Neural cell (in vitro differentiated cells): ENCODE results near the gene NELFA. TPM values are rescaled to one million over a fixed set of nuclear protein-coding genes. Genes with fewer than 3 reads are reported as not detected.
"Not testable (repeated sequence)": the region's sequence is repeated elsewhere in the genome, so short reads cannot be mapped to it uniquely, and the experiment has no call there.

Experiments used
- H2AFZ ChIP-seq: fragments of 200-600, 300-800 bp; sonication (generic), shearing (Covaris generic); 2 replicates; pipeline ENCODE4 v1.6.0; 2014; ENCODE audit warnings: low read depth, mild to moderate bottlenecking, antibody characterized with exemption, low read length, moderate library complexity
- H3F3A ChIP-seq: fragments of 200-600 bp; shearing (Covaris generic); 2 replicates; pipeline ENCODE4 v1.6.1; 2016; ENCODE audit warnings: mild to moderate bottlenecking, moderate library complexity, mixed read lengths, antibody characterized with exemption, low read length; ENCODE audit not compliant: insufficient read depth, poor library complexity, severe bottlenecking
- H3K27ac ChIP-seq: fragments of 200-600, 300-800 bp; sonication (generic), shearing (Covaris generic); 2 replicates; pipeline ENCODE4 v1.5.1; 2014; ENCODE audit warnings: mild to moderate bottlenecking, low read length, moderate library complexity
- H3K27me3 ChIP-seq: fragments of 300-800, 200-600 bp; sonication (generic), shearing (Covaris generic); 2 replicates; pipeline ENCODE4 v1.6.0; 2014; ENCODE audit warnings: mild to moderate bottlenecking, low read depth, low read length, moderate library complexity; ENCODE audit not compliant: insufficient read depth
- H3K36me3 ChIP-seq: fragments of 300-800, 200-600 bp; sonication (generic), shearing (Covaris generic); 2 replicates; pipeline ENCODE4 v1.5.1; 2014; ENCODE audit warnings: mild to moderate bottlenecking, antibody characterized with exemption, low read length, moderate library complexity; ENCODE audit not compliant: insufficient read depth
- H3K4me2 ChIP-seq: fragments of 300-800, 200-600 bp; sonication (generic), shearing (Covaris generic); 2 replicates; pipeline ENCODE4 v1.6.0; 2014; ENCODE audit warnings: mild to moderate bottlenecking, low read length
- H3K4me3 ChIP-seq: fragments of 300-800, 200-600 bp; sonication (generic), shearing (Covaris generic); 2 replicates; pipeline ENCODE4 v1.5.1; 2014; ENCODE audit warnings: mild to moderate bottlenecking, low read length, moderate library complexity
- H3K79me2 ChIP-seq: fragments of 200-600 bp; shearing (Covaris generic); replicated peaks from 2 replicates; pipeline ENCODE4 v1.6.0; 2014; ENCODE audit warnings: mild to moderate bottlenecking, low read length, moderate library complexity; ENCODE audit not compliant: insufficient read depth
- H3K9ac ChIP-seq: fragments of 300-800, 200-600 bp; sonication (generic), shearing (Covaris generic); 2 replicates; pipeline ENCODE4 v1.6.1; 2016; ENCODE audit warnings: mild to moderate bottlenecking, low read length, mixed read lengths
- H3K9me2 ChIP-seq: fragments of 200-600 bp; shearing (Covaris generic); 2 replicates; pipeline ENCODE4 v1.6.1; 2016; ENCODE audit warnings: mild to moderate bottlenecking, low read length, mixed read lengths; ENCODE audit not compliant: insufficient read depth
- H3K9me3 ChIP-seq: fragments of 200-600, 300-800 bp; sonication (generic), shearing (Covaris generic); 2 replicates; pipeline ENCODE4 v1.6.1; 2016; ENCODE audit warnings: mild to moderate bottlenecking, mixed run types, low read length, moderate library complexity, mixed read lengths
- H4K20me1 ChIP-seq: fragments of 200-600 bp; shearing (Covaris generic); 2 replicates; pipeline ENCODE4 v1.6.1; 2016; ENCODE audit warnings: mild to moderate bottlenecking, mixed run types; ENCODE audit not compliant: insufficient read depth
- EP300 ChIP-seq: fragments of 450-650 bp; conservative IDR thresholded peaks from 2 replicates; pipeline ENCODE4 v1.6.1; 2014; ENCODE audit warnings: antibody characterized with exemption, mild to moderate bottlenecking, moderate library complexity; ENCODE audit not compliant: poor library complexity, severe bottlenecking
- EZH2 ChIP-seq: fragments of 200-600, 300-800 bp; shearing (Covaris generic), sonication (generic); IDR thresholded peaks from 2 replicates; pipeline ENCODE4 v1.6.1; 2014; ENCODE audit warnings: antibody characterized with exemption, low read length, borderline replicate concordance, mild to moderate bottlenecking; ENCODE audit not compliant: insufficient read depth, poor library complexity, severe bottlenecking
- MXI1 ChIP-seq: fragments of 450-650 bp; conservative IDR thresholded peaks from 2 replicates; pipeline ENCODE4 v1.6.1; 2014; ENCODE audit warnings: antibody characterized with exemption, mild to moderate bottlenecking; ENCODE audit not compliant: poor library complexity, severe bottlenecking
- POLR2AphosphoS5 ChIP-seq: IDR thresholded peaks from 2 replicates; pipeline ENCODE4 v1.6.1; 2012
- RAD21 ChIP-seq: fragments of 450-650 bp; conservative IDR thresholded peaks from 2 replicates; pipeline ENCODE4 v1.6.1; 2014; ENCODE audit warnings: antibody characterized with exemption, mild to moderate bottlenecking, moderate library complexity
- SMC3 ChIP-seq: fragments of 450-650 bp; conservative IDR thresholded peaks from 2 replicates; pipeline ENCODE4 v1.6.1; 2014; ENCODE audit warnings: antibody characterized with exemption, mild to moderate bottlenecking, moderate library complexity; ENCODE audit not compliant: poor library complexity
- TAF1 ChIP-seq: IDR thresholded peaks from 2 replicates; pipeline ENCODE4 v1.6.1; 2012; ENCODE audit warnings: low read depth
- polyA plus RNA-seq: library from polyadenylated mRNA; depleted of rRNA; stranded (reverse); fragments of >200 nt; gene quantifications from 2 replicates; pipeline ENCODE4 v1.2.3, GENCODE V29; 2014
- TF ChIP-seq, protein P1 (sequence below): IDR thresholded peaks from 2 replicates; pipeline ENCODE4 v1.6.1; 2012; ENCODE audit warnings: borderline replicate concordance
- TF ChIP-seq, protein P2 (sequence below): fragments of 450-650 bp; IDR thresholded peaks from 2 replicates; pipeline ENCODE4 v1.5.1; 2014; ENCODE audit warnings: antibody characterized with exemption, mild to moderate bottlenecking, moderate library complexity; ENCODE audit not compliant: poor library complexity, severe bottlenecking

Gene NELFA
- polyA plus RNA-seq, 1 donor from 2014 or later, result 40.5 TPM

DNA sequence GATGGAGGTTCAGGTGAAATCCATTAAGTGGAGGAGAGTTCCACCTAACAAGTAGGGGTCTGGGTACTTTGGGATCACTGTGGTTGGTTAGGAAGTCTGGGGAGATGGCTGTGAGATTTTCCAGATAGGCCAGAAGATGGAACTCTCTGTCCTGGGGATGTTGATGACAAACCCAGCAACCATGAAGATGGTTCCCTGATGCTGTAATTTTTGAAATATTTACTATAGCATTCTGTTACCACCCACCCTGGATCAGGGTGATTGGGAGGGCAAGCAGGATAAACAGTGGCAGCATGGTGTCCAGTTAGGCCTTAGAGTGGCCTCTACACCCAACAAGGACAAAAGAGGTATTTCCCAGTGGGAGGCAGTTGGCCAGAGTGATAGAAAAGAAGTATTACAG, 15.9 kb upstream of the NELFA start:
- H3K79me2 ChIP-seq, result no peaks in the 10 kb centered on the region
- no peaks in the 10 kb centered on the region for H3F3A ChIP-seq
- H2AFZ ChIP-seq, result no peak overlapping the region
- H3K27me3 ChIP-seq, result no peaks in the 10 kb centered on the region
- no peak overlapping the region for H3K4me2 ChIP-seq
- no peaks in the 10 kb centered on the region for H4K20me1 ChIP-seq
- TF ChIP-seq EP300, result no peak
- TF ChIP-seq, protein P1, sequence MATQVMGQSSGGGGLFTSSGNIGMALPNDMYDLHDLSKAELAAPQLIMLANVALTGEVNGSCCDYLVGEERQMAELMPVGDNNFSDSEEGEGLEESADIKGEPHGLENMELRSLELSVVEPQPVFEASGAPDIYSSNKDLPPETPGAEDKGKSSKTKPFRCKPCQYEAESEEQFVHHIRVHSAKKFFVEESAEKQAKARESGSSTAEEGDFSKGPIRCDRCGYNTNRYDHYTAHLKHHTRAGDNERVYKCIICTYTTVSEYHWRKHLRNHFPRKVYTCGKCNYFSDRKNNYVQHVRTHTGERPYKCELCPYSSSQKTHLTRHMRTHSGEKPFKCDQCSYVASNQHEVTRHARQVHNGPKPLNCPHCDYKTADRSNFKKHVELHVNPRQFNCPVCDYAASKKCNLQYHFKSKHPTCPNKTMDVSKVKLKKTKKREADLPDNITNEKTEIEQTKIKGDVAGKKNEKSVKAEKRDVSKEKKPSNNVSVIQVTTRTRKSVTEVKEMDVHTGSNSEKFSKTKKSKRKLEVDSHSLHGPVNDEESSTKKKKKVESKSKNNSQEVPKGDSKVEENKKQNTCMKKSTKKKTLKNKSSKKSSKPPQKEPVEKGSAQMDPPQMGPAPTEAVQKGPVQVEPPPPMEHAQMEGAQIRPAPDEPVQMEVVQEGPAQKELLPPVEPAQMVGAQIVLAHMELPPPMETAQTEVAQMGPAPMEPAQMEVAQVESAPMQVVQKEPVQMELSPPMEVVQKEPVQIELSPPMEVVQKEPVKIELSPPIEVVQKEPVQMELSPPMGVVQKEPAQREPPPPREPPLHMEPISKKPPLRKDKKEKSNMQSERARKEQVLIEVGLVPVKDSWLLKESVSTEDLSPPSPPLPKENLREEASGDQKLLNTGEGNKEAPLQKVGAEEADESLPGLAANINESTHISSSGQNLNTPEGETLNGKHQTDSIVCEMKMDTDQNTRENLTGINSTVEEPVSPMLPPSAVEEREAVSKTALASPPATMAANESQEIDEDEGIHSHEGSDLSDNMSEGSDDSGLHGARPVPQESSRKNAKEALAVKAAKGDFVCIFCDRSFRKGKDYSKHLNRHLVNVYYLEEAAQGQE, result no peak
- H3K9me2 ChIP-seq, result no peaks in the 10 kb centered on the region
- no peak overlapping the region for H3K9ac ChIP-seq
- H3K4me3 ChIP-seq, result no peak overlapping the region
- no peak overlapping the region for H3K27ac ChIP-seq
- H3K9me3 ChIP-seq, result no peaks in the 10 kb centered on the region
- H3K36me3 ChIP-seq, result no peaks in the 10 kb centered on the region

DNA sequence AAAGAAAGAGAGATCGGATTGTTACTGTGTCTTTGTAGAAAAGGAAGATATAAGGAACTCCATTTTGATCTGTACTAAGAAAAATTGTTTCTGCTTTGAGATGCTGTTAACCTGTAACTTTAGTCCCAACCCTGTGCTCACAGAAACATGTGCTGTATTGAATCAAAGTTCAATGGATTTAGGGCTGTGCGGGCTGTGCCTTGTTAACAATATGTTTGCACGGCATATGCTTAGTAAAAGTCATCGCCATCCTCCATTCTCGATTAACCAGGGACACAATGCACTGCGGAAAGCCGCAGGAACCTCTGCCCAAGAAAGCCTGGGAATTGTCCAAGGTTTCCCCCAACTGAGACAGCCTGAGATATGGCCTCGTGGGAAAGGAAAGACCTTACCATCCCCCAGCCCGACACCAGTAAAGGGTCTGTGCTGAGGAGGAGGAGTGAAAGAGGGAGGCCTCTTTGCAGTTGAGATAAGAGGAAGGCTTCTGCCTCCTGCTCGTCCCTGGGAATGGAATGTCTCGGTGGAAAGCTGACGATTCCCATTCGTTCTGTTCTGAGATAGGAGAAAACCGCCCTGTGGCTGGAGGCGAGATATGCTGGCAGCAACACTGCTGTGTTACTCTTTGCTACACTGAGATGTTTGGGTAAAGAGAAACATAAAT, 12.7 kb upstream of the NELFA start:
- H3K9ac ChIP-seq, H4K20me1 ChIP-seq, H3K27ac ChIP-seq, H3K79me2 ChIP-seq, H3K9me2 ChIP-seq, H3K36me3 ChIP-seq, H3K27me3 ChIP-seq, H2AFZ ChIP-seq, H3K4me2 ChIP-seq, H3F3A ChIP-seq, H3K9me3 ChIP-seq, H3K4me3 ChIP-seq: not testable (repeated sequence)

DNA sequence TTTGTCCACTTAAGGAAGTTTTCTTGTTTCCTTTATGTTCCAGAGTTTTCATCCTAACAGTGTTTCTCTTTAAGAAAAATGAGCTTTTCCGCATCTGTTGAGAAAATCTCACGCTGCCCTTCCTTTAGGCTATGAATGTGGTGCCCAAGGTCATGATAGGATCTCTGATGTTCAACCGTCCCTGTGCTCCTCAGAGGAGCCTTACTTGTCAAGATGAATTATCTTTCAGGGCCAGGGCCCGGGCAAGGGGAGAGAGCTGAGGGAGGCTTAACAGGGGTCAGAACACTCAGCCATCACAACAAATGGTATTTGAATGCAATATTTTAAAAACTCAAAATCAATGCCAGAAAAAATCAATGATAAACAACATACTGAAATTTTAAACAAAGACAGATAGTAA, 6.2 kb upstream of the NELFA start:
- Histone ChIP-seq H3K36me3 (no peaks in the 10 kb centered on the region), H3K79me2 (no peaks in the 10 kb centered on the region), H3K9me2 (no peaks in the 10 kb centered on the region), H3F3A (peaks cover 1% of the 10 kb centered on the region), H4K20me1 (no peaks in the 10 kb centered on the region), H3K4me3 (no peak overlapping the region), H3K27ac (no peak overlapping the region), H3K9ac (no peak overlapping the region), H3K9me3 (no peaks in the 10 kb centered on the region), H3K27me3 (no peaks in the 10 kb centered on the region), H2AFZ (no peak overlapping the region), H3K4me2 (no peak overlapping the region)
- TF ChIP-seq POLR2AphosphoS5, result no peak
- TF ChIP-seq EP300, result no peak
- no peak for TF ChIP-seq EZH2
- no peak for TF ChIP-seq MXI1
- no peak for TF ChIP-seq SMC3
- TF ChIP-seq, protein P1, result no peak
- no peak for TF ChIP-seq RAD21
- TF ChIP-seq, protein P2, sequence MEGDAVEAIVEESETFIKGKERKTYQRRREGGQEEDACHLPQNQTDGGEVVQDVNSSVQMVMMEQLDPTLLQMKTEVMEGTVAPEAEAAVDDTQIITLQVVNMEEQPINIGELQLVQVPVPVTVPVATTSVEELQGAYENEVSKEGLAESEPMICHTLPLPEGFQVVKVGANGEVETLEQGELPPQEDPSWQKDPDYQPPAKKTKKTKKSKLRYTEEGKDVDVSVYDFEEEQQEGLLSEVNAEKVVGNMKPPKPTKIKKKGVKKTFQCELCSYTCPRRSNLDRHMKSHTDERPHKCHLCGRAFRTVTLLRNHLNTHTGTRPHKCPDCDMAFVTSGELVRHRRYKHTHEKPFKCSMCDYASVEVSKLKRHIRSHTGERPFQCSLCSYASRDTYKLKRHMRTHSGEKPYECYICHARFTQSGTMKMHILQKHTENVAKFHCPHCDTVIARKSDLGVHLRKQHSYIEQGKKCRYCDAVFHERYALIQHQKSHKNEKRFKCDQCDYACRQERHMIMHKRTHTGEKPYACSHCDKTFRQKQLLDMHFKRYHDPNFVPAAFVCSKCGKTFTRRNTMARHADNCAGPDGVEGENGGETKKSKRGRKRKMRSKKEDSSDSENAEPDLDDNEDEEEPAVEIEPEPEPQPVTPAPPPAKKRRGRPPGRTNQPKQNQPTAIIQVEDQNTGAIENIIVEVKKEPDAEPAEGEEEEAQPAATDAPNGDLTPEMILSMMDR, result no peak
- TF ChIP-seq TAF1, result no peak
